SIG-M5 (cell line): ENCODE data around the gene TTC21A.

Experiments
- DNase-seq: peaks from one replicate; lab custom pipeline; 2025; lab: John Stamatoyannopoulos, UW

Gene TTC21A

GRCh38 chr3:39099738-39100499, 7.6 kb upstream of the TTC21A start:
- DNase-seq, result no peak

GRCh38 chr3:39100500-39100886, 7.0 kb upstream of the TTC21A start:
- DNase-seq, result no peak

GRCh38 chr3:39101022-39101689, 6.3 kb upstream of the TTC21A start:
- no peak for DNase-seq

GRCh38 chr3:39102504-39103323, 4.8 kb upstream of the TTC21A start:
- no peak for DNase-seq

- no peak for DNase-seq
Observed at GRCh38 chr3:39103324-39103693, 4.2 kb upstream of the TTC21A start.

- DNase-seq, result no peak
Observed at GRCh38 chr3:39103791-39104552, 3.5 kb upstream of the TTC21A start.

- no peak for DNase-seq
Observed at GRCh38 chr3:39104961-39105686, 2.4 kb upstream of the TTC21A start.

- no peak for DNase-seq
Observed at GRCh38 chr3:39105687-39106063, 1.8 kb upstream of the TTC21A start.

- no peak for DNase-seq
Observed at GRCh38 chr3:39106281-39106811, 1.1 kb upstream of the TTC21A start.

- no peak for DNase-seq
Observed at GRCh38 chr3:39106851-39107387, 561 bp upstream of the TTC21A start.

- DNase-seq, result peak; percentile 45
Observed at GRCh38 chr3:39108200-39108710, 775 bp downstream of the TTC21A start.

- DNase-seq, result no peak
Observed at GRCh38 chr3:39109086-39109485, 1.6 kb downstream of the TTC21A start.

- no peak for DNase-seq
Observed at GRCh38 chr3:39110041-39110639, 2.7 kb downstream of the TTC21A start.

- no peak for DNase-seq
Observed at GRCh38 chr3:39112113-39112512, 4.6 kb downstream of the TTC21A start.

- no peak for DNase-seq
Observed at GRCh38 chr3:39112535-39112934, 5.1 kb downstream of the TTC21A start.

- DNase-seq, result no peak
Observed at GRCh38 chr3:39113291-39113690, 5.8 kb downstream of the TTC21A start.

- DNase-seq, result no peak
Observed at GRCh38 chr3:39114456-39114855, 7.0 kb downstream of the TTC21A start.

GRCh38 chr3:39115870-39116269, 8.4 kb downstream of the TTC21A start:
- DNase-seq, result no peak

- no peak for DNase-seq
Observed at GRCh38 chr3:39118079-39118478, 10.6 kb downstream of the TTC21A start.

GRCh38 chr3:39118931-39119660, 11.6 kb downstream of the TTC21A start:
- no peak for DNase-seq
